Kidney epithelial cell (primary cell): Measurements from ENCODE around the gene CTTN. TPM values are rescaled to one million over a fixed set of nuclear protein-coding genes. Genes with fewer than 3 reads are reported as not detected.

Experiments used
- DNase-seq: peaks from one replicate; pipeline ENCODE4 v3.0.0-alpha.2; 2010; ENCODE audit warnings: low read depth
- H3K27me3 ChIP-seq: 2 replicates; pipeline ENCODE4 v1.6.0; 2011; ENCODE audit warnings: low read length; ENCODE audit not compliant: control insufficient read depth, insufficient read depth
- H3K36me3 ChIP-seq: 2 replicates; pipeline ENCODE4 v1.5.1; 2011; ENCODE audit warnings: low read length; ENCODE audit not compliant: control insufficient read depth, insufficient read depth
- H3K4me3 ChIP-seq: 2 replicates; pipeline ENCODE4 v1.5.1; 2011; ENCODE audit warnings: low read depth, mild to moderate bottlenecking, control low read depth, low read length
- total RNA-seq: library from RNA; depleted of rRNA; stranded (reverse); fragments of >200 nt; gene quantifications from 2 replicates; pipeline ENCODE4 v1.2.3, GENCODE V29; 2015
- TF ChIP-seq, protein P1 (sequence below): IDR thresholded peaks from 2 replicates; pipeline ENCODE4 v1.5.1; 2011; ENCODE audit warnings: mild to moderate bottlenecking, moderate library complexity, low read length, control low read depth, inconsistent platforms; ENCODE audit not compliant: insufficient read depth, poor library complexity, severe bottlenecking

The CTTN gene
- total RNA-seq, 1 donor from 2014 or later, result 296 TPM

DNA sequence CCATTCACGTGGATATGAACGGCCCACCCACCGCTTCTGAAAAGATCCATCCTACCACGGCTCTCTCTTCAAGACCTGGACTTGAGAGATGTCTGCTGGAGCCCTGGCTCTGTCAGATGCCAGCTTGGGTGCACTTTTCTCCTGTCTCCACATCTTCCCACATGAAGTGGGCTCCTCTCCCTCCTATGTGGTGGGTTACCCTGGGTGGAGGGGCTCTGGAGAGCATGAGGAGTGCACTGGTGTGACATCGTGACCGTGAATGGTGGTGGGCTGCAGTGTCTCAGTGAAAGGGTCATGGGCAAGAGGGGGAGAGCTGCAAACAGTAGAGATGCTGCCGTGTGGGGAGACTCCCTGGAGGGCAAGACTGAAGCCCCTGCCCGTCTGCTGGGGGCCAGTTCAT lies 76.4 kb downstream of the CTTN start:
- Histone ChIP-seq H3K27me3 (no peaks in the 10 kb centered on the region), H3K36me3 (no peaks in the 10 kb centered on the region), H3K4me3 (no peak overlapping the region)
- TF ChIP-seq, protein P1, sequence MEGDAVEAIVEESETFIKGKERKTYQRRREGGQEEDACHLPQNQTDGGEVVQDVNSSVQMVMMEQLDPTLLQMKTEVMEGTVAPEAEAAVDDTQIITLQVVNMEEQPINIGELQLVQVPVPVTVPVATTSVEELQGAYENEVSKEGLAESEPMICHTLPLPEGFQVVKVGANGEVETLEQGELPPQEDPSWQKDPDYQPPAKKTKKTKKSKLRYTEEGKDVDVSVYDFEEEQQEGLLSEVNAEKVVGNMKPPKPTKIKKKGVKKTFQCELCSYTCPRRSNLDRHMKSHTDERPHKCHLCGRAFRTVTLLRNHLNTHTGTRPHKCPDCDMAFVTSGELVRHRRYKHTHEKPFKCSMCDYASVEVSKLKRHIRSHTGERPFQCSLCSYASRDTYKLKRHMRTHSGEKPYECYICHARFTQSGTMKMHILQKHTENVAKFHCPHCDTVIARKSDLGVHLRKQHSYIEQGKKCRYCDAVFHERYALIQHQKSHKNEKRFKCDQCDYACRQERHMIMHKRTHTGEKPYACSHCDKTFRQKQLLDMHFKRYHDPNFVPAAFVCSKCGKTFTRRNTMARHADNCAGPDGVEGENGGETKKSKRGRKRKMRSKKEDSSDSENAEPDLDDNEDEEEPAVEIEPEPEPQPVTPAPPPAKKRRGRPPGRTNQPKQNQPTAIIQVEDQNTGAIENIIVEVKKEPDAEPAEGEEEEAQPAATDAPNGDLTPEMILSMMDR, result no peak
- DNase-seq, result no peak

DNA sequence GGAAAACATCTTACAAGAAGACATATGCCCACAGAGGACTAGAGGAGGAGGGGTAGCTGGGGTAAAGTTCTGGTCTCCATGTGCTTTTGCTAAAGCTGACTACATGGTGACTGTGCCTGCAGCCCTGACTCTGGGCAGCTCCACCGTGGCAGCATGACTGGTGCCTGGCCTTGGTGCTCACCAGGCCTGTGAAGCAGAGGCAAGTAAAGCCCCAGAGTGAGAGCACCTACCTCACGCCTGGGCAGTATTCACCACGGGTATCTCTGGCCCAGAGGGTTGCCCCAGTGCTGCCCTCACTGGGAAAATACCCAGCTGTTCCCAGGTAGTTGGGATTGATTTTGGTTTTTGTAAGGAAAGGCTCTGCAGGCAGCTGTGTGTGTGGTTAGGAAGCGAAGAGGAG lies 78.3 kb downstream of the CTTN start:
- Histone ChIP-seq H3K27me3 (no peaks in the 10 kb centered on the region), H3K36me3 (no peaks in the 10 kb centered on the region), H3K4me3 (no peak overlapping the region)
- no peak for DNase-seq
- TF ChIP-seq, protein P1, result no peak

DNA sequence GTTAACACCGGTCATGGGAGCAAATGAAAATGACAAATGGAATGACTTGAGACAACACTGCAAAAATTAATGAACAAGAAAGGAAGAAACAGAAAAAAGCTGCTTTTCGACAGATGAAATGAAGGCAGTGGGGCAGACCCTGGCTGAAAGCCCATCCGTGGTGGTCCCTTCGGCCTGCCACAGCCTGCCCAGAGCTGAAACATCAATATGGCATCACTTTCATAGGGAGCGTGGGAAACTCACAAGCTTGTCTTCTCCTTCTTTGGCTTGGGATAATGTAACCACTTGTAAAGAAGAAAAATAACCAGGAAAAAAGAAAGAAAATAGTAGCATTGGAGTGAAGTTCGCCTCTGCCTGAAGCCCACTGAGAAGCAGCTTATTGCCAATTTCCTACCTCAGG lies 78.8 kb downstream of the CTTN start:
- H3K27me3 ChIP-seq, result no peaks in the 10 kb centered on the region
- DNase-seq, result no peak
- TF ChIP-seq, protein P1, result no peak
- no peaks in the 10 kb centered on the region for H3K36me3 ChIP-seq
- no peak overlapping the region for H3K4me3 ChIP-seq

DNA sequence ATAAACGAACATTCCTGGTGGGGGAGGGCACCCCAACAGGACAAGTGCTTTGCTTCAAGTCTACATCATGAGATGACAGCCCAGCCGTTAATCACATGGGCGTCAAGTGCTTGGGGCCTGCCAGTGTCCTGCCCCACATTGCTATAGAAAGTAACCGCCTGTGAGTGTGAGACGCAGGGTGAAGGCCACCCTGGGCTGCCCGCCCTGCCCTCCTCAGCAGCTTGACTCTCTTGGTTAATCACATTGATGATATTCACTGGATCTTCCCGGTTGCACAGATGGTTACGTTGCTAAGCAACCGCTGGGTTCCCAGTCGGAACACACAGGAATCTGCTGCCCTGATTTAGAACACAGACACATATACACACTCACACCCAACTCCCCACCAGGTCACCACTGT lies 79.3 kb downstream of the CTTN start:
- H3K27me3 ChIP-seq, result no peaks in the 10 kb centered on the region
- TF ChIP-seq, protein P1, result no peak
- no peak overlapping the region for H3K4me3 ChIP-seq
- DNase-seq, result no peak
- H3K36me3 ChIP-seq, result no peaks in the 10 kb centered on the region

GRCh38 chr11:70478166-70478890 lies 80.0 kb downstream of the CTTN start:
- Histone ChIP-seq H3K4me3 (no peak overlapping the region), H3K27me3 (no peaks in the 10 kb centered on the region), H3K36me3 (no peaks in the 10 kb centered on the region)
- no peak for DNase-seq
- TF ChIP-seq, protein P1, result no peak

- TF ChIP-seq, protein P1, result no peak
- DNase-seq, result no peak
- no peaks in the 10 kb centered on the region for H3K36me3 ChIP-seq
- no peaks in the 10 kb centered on the region for H3K27me3 ChIP-seq
- no peak overlapping the region for H3K4me3 ChIP-seq
Observed at GRCh38 chr11:70480711-70481110, 82.4 kb downstream of the CTTN start.
